Smooth muscle cell of the brain vasculature (primary cell): ENCODE results near the gene NTM.

Source experiments
- DNase-seq: peaks from one replicate; pipeline ENCODE4 v3.0.0-alpha.2; 2012; ENCODE audit warnings: low read depth, low spot score

Gene NTM

DNA sequence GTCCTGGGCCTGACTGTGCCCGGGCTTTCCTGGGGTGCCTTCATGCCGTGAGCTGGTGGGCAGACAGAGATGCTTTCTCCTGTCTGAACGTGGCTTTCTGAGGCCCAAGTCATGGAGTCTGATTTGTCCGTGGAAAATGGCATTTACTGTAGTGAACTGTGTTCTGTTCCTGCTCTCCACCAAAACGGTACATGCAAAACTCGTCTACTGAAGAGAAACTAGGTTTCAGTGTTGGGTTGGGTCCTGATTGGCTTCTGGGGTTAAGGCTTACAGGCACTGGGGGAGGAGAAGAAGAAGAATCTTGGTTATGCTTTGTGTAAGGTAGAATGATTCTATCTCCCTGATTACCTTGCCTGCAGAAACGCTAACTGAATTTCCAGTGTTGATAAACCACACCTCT, 541.7 kb downstream of the NTM start:
- no peak for DNase-seq

DNA sequence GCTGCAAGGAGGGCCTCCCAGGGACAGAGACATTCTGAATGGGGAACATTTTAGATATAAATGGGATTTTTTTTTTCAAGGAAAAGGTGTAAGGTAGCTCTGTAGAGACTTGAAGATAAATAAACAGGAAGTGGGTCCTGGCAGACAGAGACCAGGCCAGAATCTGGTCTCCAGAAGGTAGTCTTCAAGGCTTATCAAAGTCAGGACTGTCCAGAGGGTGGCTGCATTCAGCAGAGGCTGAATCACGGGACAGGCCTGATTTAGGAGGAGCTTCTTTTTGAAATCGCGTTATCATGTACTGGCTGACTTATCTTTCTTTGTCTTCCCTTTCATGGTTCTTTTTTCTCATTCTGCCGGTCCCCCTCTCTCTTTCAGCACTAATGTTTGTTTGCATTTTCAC, 542.9 kb downstream of the NTM start:
- no peak for DNase-seq

GRCh38 chr11:131914361-131914774, 544.0 kb downstream of the NTM start:
- DNase-seq: no peak

DNA sequence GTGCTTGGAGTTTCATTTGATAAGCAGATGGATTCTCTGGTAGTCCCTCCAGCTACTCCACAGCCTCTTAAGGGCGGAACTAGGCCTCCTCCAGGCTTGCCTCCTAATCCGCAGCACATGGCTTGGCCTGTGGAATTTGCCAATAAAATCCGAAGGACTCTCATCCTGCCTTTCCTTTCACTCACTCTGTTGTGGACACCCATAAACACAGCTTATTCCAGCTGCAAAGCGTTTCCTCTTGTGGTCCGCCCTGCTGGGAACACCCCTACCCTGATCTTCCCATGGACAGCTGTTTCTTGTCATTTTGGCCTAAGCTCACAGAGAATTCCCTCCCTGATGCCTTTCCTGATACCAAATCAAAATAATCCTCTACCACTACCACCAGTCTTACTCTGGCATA, 546.2 kb downstream of the NTM start:
- DNase-seq: no peak

DNA sequence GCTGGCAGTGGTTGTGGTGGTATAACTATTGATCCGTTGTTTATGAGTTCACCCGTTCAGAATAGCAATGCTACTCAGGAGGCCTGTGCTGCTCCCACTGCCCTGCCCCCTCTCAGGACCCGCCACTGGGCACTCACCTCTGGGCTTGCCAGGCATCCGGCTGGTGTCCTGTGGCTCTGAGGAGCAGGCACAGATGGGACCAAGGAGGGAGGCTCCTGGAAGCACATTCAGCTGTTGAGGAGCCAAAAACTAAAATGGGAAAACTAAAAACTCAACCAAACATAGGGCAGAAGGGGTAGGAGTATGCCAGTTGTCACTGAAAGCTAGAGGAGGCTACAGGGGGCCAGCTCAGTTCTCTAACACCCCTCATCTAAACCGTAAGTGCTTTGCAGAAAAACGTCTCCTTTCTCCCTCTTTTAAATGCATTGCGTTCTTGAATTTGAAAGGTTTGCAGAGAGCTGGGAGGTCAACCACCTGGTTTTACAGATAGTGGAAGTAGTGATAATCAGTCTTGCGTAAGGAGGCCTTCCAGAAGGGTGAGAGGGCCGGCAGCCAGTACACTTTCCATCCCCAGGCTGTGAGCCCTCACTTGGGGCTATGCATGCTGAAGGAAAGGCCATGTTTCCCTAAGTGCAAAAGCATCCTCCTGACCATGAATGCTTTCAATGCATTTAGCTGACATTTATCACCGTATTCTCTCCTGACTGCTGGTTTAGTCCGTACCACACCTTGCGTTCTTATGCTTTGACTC, 547.4 kb downstream of the NTM start:
- no peak for DNase-seq

GRCh38 chr11:131918663-131919062, 548.2 kb downstream of the NTM start:
- no peak for DNase-seq

DNA sequence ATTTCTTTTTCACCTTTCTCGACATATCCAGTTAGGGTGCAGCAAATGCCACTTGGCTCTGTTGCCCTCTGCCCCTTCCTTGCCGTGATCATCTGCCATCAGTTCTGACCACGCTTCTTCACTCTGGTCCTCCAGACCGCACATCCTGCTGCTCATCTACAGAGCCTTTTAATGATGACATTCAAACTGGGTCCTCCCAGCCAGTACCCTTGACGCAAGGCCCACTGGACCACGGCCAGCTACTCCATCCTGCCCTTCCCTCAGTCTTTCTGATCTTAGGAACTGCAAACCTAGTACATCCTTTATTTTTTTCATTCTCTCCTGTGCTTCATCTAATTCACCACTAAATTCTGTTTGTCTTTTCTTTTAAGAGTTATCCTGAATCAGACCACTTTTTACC, 551.8 kb downstream of the NTM start:
- no peak for DNase-seq

- DNase-seq: no peak
Measured at GRCh38 chr11:131923309-131923708, 552.9 kb downstream of the NTM start.

GRCh38 chr11:131924001-131924400, 553.6 kb downstream of the NTM start:
- no peak for DNase-seq

- no peak for DNase-seq
Measured at GRCh38 chr11:131924457-131925201, 554.2 kb downstream of the NTM start.

- no peak for DNase-seq
Measured at GRCh38 chr11:131925829-131926228, 555.4 kb downstream of the NTM start.

DNA sequence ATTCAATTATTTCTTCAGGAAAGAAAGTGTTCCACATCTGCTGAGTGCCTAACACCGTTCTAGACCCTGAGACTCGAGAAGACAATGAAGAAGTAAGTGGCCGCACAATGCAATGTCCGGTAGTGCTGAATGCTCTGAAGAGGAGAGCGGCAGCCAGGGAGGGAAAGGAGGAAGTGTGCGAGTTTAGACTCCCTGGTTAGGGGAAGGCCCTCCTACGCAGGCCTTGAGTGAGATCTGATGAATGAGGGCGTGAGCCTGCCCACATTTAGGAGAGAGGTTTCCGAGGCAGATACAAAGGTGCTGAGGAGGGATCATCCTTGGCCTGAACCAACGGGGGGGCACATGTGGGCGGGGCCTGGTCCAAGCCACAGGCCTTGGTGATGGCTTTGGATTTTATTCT, 558.6 kb downstream of the NTM start:
- DNase-seq: no peak

GRCh38 chr11:131932584-131933325, 562.3 kb downstream of the NTM start:
- DNase-seq: no peak

GRCh38 chr11:131934006-131934405, 563.6 kb downstream of the NTM start:
- DNase-seq: no peak

DNA sequence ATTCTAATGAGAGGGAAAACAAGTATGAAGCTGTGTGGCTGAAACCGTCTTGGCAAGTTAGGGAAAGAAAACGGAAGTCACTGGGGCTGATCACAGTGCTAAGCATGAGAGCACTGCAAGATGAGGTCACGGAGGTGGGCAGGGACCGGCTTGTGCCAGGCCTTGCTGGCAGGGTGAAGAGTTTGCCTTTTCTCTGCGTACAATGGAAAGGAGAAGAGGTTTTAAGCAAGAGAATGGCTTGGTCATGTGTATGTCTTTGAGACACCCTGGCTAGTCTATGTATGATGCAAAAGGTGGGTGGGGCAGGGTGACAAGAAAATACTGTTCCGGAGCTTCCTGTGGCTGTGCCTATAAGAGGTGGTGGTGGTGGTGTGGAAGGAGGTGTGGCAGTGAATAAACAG, 567.9 kb downstream of the NTM start:
- DNase-seq: no peak

DNA sequence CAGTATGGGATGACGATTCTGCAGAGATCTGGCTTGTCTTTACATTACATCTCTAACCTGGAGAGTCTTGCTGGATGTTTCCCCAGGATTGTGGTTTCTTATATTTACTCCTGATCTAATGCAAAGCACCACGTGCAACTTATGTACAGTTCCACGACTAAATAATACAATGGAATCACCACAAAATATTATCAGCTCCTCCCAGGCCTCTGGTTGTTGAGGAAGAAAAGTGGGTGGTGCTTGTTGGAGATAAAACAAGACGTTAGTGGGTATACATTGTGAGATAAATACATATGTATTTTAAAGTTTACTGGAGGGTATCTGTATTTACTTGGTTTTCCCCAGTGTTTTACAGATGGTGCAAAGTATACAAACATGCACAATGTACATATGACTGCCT, 569.7 kb downstream of the NTM start:
- DNase-seq: no peak

DNA sequence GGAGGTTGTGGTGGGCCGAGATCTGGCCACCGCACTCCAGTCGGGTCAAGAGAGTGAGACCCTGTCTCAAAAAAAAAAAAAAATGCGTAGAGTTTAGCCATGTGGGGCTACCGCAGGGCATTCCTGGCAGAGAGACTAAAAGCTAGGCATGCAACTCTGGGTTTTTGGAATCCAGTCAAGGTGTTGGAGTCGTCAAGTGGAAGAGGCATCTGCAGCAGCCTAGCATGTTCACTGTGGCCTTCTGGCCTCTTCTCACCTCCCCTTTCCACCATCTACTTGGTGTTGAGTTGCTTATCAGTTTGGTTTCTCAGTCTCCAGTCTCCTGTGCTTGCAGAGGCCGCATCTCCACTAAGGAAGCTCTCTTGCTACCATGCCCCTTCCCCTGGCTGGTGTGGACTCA, 572.5 kb downstream of the NTM start:
- no peak for DNase-seq

DNA sequence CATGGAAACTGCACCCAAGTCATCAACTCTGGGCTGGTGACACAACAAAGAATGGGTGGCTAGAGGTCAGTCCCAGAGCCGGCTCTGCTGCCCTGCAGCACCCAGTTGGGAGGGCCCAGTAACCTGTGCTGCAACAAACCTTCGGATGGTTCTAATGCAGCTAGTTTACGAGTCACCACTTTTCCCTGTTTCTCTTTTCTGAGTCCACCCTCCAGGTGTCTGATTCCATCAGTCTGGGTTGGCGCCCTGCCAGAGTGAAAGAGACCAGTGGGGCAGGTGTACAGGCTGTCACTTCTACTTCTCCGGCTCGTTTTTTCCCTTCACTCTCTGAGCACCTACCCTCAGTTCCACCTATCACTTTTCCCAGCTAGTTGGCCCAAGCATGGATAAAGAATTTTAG, 572.9 kb downstream of the NTM start:
- DNase-seq: no peak

DNA sequence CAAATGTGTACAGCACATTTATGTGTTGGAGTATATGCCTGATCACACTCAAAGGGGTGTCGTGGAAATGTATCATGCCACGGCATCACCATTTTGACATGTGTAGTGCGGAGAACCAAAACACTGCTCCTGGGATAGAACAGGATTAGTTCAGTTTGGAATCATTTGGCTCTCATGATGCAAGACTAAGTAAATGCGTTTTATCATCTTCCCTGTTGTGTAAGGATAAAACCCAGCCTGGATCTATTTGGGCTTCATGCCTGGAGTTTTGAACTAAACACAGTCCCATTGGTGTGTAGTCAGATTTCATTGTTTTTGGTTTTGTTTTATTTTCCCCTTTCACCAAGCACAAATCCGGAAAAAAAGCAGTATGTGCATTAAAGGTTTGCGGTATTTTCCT, 574.3 kb downstream of the NTM start:
- no peak for DNase-seq

DNA sequence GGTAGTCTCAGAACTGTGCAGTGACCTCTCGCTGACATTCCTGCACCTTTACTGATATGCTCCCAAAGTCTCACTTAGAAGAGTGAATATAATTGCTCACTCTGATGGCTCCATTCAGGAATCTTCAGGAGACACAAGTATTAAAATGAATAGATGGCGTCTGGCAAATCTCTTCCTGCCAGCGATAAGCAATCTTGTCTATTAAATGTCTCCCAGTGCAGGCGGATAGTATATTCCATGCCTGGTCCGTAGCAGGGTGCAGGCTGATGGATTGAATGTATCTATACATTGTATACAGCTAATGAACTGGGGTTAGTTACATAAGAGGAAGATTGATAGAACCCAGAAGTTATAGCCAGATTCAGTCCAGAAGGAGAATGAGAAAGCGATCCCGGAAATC, 575.3 kb downstream of the NTM start:
- DNase-seq: no peak

DNA sequence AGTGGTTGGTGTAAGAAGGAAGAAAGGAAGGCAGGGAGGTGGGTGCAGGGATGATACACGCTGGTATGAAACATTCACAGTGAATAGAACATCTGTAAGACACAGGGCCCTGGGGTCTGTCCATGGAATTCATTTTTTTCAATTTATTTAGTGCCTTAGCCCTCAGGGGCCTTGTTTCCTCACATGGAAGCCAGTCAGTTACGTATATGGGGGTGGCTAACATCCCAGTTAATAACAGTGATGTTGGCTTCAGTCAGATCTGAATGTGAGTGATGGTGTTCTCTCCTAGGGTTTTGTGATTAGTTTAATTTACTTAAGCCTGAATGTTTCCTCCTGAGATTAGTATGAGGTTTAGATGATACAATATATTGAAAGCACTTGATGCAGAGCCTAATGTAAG, 577.1 kb downstream of the NTM start:
- no peak for DNase-seq

DNA sequence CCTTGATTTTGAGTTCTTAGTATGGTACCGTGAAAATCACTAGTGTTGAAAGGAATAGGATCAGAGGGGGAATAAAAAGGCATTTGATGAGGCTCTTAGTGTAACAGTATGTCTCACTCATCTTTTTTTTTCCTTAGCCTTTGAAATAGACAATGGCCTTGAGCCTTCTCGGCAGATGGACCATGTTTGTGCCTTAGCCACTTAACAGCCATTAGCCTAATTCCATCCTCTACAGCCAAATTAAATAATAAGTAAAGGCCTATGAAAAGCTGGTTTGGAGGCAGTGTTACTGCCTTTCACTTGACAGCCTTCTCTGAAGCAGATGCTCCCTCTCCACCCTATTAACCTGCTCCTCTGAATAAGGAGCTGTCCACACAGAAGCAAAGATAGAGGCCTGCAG, 580.7 kb downstream of the NTM start:
- DNase-seq: no peak

DNA sequence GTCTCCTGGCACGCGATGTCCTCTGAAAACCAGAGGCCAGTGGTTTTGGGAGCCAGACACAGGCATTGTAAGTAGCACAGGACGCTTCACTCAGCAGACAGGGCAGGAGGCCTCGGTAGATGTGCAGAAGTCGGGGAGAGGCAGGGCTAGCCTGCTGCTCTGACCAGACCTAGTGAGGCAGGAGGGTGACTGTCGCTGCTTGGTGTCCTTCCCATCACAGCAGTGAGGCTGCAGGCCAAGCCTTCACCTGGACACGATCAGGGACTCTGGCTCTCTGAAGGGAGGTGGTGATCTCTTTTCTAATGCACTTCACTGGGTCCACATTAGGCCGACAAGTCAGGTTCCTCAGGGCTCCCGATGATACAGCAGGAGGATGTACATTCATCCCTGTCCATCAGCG, 583.7 kb downstream of the NTM start:
- no peak for DNase-seq
